Fibroblast of skin of back (primary cell): ENCODE data around the gene ETV6.
A peak's percentile ranks its signal among the peaks of the same experiment; 100 is the strongest.
"Not testable (repeated sequence)": the region's sequence is repeated elsewhere in the genome, so short reads cannot be mapped to it uniquely, and the experiment has no call there.

Experiments used
- DNase-seq: peaks from one replicate; pipeline ENCODE4 v3.0.0-alpha.2; 2013

The ETV6 gene

DNA sequence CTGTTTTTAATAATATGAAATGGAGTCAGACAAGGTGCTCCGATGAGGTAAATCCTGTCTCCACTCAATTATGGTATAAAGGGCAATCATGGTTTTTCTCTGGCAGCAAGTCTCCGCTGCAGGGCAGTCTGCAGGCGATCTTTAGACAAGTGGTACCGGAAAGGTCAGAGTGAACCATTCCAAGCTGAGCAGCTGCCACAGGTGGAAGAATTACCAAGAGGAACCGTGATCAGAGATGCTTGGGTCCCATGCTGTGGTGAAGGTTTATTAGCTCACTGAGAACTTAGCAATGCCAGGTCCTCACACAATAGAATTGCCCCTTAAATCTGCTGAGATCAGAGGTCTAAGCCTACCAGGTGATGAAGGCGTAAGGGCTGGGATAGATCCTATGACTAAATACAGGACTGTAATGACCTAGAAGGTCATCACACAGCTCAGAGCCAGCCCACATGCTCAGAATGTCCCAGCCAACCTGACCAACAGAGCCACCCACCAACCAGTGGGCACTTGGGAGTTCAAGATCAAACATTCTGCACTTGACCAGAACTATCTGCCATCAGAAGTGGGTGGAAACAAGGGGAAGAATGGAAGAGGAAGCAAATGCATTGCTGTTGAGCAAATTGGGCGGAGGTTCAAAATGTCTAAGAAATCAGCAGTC lies 246.1 kb downstream of the ETV6 start:
- no peak for DNase-seq

GRCh38 chr12:11896417-11896929 lies 247.0 kb downstream of the ETV6 start:
- no peak for DNase-seq

DNA sequence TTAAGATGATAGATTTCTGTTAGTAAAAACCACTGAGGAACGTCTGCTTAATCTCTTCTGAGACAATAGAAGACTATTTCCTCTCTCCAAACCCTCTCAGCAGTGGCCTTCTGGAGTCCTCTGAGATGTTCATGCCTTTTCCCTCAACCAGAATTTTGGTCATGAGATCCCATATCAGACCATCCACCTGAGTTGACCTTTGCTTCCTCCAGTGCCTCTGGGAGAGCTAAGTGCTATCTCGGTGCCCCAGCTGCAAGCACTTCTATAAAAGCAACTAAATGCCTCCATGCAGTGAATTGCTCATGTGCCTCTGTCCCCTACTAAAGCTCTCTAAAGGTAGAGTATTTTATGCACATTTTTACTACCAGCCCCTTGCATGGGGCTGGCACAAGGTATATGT lies 248.4 kb downstream of the ETV6 start:
- DNase-seq = no peak

GRCh38 chr12:11901701-11902524 lies 252.4 kb downstream of the ETV6 start:
- DNase-seq = no peak

GRCh38 chr12:11902525-11902875 lies 253.0 kb downstream of the ETV6 start:
- no peak for DNase-seq

- no peak for DNase-seq
Measured at GRCh38 chr12:11904124-11904523, 254.7 kb downstream of the ETV6 start.

GRCh38 chr12:11905534-11905933 lies 256.1 kb downstream of the ETV6 start:
- no peak for DNase-seq

DNA sequence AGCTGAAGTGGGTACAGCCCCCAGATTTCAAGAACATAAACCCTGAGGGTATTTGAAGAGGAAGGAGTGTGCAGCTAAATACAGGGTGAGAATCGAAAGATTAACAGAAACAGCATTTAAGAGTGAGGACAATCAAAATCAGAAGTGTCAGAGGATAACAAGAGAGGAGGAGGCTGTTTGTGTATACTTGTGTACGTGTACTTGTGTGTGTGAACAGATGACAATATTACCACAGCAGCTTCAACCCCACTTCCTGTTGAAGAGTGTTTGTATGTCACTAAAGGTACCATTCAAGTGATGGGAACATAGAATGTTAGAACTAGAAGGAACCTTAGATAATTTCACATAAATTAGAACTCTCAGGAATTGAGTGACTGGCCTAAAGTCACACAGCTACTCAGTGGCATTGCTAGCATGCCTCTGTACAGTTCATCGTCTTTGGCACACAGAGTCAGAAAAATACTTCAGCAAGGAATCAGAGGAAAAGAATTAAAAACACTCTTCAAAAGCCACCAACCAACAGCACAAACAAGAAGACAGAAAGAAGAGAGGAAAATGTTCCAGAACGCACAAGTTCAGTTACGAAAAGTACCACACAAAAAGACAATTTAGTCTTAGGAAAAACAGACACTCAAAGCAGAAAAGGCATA lies 256.9 kb downstream of the ETV6 start:
- DNase-seq = peak; percentile 92

- DNase-seq = no peak
Measured at GRCh38 chr12:11907625-11908024, 258.2 kb downstream of the ETV6 start.

- DNase-seq = not testable (repeated sequence)
Measured at GRCh38 chr12:11909406-11909805, 259.9 kb downstream of the ETV6 start.

DNA sequence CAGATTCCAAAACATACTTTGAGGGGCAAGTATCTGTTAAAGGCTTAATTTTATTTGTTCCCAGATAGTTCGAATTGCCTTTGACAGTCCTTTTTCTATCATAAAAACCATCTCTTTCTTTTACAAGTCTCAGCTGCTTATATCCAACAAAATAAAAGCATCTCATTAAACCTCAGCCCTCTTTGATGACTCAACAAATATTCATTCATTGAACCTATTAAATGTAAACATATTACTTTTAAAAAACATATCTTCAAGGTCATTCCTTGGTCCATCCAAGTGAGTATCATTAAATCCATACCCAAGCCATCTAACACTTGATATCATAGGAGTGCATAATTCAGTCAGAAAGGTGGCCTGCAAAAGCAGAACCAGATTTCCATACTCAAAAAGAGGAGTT lies 266.6 kb downstream of the ETV6 start:
- DNase-seq = no peak

GRCh38 chr12:11916771-11917170 lies 267.3 kb downstream of the ETV6 start:
- DNase-seq = no peak

DNA sequence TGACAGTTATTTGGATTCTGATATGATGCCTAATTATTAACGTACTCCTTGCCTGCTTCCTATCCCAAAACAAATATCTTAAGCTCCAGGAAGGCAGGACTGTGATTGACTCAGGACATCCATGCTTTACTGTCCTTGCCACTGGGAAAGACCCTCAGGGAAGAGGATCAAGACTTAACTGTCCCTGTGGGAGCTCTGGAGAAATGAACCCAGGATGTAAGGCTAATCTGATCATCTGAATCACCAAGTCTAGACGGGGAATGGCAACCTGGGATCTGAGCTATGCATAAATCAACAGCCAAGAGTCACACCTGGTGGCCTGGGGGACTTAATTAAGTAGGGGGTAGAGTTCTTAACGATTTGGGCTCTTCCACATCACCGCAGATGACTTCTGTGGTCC lies 268.0 kb downstream of the ETV6 start:
- DNase-seq = no peak

GRCh38 chr12:11920231-11920630 lies 270.8 kb downstream of the ETV6 start:
- DNase-seq = peak; percentile 16

DNA sequence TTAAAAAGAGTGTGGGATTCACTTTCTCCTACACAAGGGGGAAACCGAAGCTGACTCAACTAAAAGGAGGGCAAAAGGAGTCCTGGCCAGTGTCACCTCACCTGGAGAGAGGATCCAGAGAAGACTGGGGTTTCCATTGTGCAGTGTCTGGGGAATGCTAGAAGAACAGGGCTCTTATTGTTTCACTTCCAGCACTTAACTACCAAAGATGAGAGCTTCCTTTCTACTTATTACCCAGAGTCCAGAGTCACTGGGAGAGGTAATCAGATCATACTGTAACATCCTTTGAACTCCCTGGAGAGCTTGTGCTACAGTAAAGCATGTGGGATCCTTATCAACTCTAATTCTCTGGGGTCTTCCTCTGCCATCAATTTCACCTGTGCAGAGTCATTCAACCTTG lies 272.9 kb downstream of the ETV6 start:
- no peak for DNase-seq

DNA sequence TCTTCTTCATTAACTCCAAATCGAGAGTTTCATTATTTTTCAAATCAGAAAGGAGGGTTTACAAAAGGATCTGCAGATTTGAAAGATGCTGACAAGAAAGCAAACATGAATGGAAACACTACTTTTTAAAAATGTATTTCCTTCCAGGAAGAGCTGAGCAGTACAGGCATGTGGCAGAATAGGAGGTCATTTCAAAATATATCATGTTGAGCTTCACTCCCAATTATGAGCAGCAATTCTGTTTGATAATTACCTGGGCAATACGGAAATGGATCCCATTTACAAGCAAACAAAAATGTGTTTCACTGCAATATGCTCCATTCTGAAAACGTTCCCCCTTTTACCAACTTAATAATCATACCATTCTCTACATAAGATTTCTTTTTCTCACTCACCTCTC lies 273.6 kb downstream of the ETV6 start:
- no peak for DNase-seq

DNA sequence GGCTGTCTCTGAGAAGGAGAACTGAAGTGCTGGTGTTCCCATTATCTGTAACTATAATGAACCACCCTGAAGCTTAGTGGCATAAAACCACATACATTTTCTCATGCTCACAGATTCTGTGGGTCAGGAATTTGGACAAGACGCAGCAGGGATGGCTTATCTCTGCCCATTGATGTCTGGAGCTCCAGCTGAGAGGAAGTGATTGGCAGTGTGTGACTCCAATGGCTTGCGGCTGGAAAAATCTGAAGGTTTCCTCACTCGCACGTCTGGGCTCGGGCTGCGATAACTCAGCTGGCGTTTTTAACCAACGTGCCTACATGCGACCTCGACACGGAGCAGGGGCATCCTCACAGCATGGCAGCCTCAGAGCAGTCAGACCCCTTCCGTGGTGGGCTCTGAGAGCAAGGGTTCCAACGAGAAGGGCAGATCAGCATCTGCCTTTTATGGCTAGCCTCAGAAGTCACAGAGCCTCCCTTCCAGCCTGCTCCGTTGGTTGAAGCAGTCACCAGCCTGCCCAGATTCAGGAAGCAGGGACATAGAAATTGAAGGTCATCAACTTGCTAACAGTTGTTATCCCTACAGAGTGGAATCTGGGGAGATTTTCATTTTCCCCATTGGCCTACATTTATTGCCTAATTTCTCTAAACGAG lies 277.9 kb downstream of the ETV6 start:
- peak; percentile 76 for DNase-seq

DNA sequence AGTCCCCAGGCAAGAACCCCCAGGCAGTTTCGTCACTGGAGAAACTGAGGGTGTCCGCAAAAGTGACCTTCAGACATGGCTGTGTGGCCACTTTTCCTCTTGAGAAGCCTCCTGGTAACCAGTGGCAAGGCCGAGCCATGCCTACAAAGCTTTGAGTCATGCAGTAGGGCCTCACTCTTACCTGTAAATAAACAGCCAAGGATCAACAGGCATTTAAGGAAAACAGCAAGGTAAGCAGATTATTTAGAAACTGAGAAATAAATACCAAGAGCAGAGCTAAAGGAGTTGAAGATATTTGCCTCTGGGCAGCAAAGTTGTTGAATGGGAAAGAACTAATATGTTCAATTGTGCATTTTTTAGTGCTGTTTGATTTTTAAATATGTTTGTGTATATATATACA lies 280.2 kb downstream of the ETV6 start:
- no peak for DNase-seq

- no peak for DNase-seq
Measured at GRCh38 chr12:11939223-11939622, 289.7 kb downstream of the ETV6 start.

DNA sequence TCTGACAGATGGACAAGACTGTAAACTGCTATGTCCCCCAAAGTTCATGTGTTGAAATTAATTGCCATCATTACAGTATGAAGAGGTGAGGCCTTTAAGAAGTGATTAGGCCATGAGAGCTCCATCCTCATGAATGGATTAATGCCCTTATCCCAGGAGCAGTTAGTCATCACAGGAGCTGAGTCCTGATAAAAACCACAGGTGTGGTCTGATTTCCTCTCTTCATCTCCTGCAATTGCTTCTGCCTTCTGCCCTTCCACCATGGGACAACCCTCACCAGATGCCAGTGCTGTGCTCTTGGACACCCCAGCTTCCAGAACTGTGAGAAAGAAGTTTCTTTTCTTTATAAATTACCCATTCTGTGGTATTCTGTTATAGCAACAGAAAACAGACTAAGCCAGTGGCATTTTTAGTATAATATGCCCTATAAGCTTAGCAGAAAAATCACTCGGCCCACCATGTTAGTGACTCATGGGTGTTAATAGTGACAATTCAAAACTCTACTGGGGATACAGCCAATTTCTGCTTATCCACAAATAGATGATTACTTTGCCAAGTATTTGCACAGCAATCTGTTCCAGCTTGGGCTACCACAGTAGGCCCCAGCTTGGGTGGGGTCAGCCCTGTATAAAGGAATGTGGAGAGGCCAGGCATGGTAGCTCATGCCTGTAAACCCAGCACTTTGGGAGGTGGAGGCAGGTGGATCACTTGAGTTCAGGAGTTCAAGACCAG lies 292.3 kb downstream of the ETV6 start:
- DNase-seq = peak; percentile 87

DNA sequence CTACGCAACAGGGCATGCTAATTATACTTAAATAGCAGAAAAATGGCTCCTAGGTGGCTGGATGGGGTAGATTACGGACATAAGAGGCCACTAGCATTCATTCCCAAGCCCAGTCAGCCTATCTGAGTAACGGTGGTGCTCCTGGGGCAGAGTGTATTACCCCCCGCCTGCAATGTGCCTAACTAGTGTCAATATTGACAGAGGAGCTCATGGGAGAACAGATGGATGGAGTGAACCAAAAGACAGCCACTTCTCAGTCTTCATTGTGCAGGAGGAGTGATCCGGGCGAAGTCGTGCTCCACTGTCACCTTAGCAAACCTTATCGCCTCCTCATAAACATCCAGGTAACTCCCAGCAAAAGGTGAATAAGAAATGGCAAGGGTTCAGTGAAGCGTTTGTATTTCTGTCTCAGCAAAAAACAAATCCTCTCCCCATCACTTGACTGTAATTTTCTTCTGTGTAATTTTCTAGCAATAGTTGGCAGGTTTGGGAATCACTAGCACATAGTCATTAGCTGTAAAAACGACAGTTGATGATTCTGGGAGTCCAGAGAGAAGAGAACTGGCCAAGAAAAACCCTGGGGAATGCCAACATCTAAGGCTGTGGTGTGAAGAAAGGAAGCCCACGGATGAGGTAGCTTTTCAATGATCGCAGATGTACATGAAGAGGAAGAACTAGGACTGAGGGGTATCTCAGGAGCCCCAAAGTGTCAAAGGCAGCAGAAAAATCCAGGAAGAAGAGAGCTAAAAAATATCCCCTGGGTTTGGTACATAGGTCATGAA lies 294.6 kb downstream of the ETV6 start:
- DNase-seq = no peak
